ENCODE measurements around the gene FEN1.

FEN1 gene

GRCh38 chr11:61752925-61753521 is 39.7 kb upstream of the FEN1 start:
- no peak for DNase-seq (ENCODE audit: insufficient read length, low spot score)
- FAIRE-seq, result no peak
- TF ChIP-seq, protein P1, sequence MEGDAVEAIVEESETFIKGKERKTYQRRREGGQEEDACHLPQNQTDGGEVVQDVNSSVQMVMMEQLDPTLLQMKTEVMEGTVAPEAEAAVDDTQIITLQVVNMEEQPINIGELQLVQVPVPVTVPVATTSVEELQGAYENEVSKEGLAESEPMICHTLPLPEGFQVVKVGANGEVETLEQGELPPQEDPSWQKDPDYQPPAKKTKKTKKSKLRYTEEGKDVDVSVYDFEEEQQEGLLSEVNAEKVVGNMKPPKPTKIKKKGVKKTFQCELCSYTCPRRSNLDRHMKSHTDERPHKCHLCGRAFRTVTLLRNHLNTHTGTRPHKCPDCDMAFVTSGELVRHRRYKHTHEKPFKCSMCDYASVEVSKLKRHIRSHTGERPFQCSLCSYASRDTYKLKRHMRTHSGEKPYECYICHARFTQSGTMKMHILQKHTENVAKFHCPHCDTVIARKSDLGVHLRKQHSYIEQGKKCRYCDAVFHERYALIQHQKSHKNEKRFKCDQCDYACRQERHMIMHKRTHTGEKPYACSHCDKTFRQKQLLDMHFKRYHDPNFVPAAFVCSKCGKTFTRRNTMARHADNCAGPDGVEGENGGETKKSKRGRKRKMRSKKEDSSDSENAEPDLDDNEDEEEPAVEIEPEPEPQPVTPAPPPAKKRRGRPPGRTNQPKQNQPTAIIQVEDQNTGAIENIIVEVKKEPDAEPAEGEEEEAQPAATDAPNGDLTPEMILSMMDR (IDR thresholded peaks at IDR 0.05; ENCODE audit: insufficient read depth, missing control alignments), result no peak

- FAIRE-seq, result no peak
- DNase-seq (ENCODE audit: insufficient read length, low spot score), result no peak
- TF ChIP-seq, protein P1 (IDR thresholded peaks at IDR 0.05; ENCODE audit: insufficient read depth, missing control alignments), result no peak
Measured at GRCh38 chr11:61753672-61754071, 39.0 kb upstream of the FEN1 start.

DNA sequence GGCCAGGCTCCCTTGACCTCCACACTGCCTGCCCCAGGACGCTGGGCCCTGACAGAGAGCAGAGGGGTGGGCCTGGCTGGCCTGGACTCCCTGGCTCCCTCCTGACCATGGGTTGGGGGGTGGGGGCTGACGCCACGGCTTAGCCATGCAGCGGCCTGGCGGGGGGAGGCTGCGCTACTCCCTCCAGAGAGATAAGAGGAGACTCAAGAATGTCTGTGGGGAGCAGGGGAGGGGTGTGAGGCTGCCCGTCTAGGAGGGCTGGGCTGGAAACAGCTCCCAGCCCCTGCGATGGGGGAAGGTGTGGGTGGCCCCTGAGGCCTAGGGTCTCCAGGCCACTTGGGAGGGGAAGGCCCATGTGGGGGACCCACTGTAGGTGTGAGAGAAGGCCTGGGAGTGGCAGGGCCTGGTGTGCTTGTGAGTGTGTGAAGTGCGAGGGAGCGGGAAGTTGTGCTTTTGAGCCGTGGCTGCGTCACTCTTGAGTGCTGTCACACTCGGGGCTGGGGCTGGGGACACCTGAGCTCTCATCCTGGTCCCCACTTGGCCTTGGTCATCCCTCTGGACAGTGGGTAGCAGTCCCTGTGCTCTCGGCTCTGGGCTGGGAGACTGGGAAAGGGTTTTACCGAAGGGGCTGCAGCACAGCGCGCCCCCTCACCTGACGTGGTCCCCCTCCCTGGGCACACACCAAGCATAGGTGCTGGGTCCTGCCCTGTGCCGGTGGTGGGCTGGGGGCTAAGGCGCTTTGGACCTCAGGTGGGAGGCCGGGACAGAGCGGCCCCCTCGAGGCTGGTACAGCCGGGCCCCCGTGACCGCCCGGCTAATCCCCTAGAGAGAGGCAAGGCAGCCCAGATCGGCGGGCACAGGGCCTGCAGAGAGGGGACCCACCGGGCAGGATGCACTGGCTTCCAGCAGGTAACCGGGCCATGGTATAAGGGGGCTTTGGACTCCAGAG is 37.9 kb upstream of the FEN1 start:
- FAIRE-seq (no peak), DNase-seq (ENCODE audit: insufficient read length, low spot score) (no peak)
- TF ChIP-seq, protein P1 (IDR thresholded peaks at IDR 0.05; ENCODE audit: insufficient read depth, missing control alignments), result no peak

DNA sequence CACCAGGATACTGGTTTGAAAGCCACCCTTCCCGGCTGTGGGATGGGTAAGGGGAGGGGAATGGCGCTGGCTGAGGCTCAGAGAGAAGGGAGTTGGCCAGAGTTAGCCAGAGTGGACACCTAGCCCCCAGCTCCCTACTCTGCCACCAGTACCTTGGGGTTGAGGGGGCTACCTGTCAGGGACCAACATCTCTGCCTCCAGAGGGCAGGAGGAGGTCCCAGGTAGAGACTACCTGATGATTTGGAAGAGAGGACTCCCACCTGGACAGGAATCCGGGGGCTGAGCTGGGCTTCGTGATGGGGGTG is 36.6 kb upstream of the FEN1 start:
- no peak for FAIRE-seq
- TF ChIP-seq, protein P1 (IDR thresholded peaks at IDR 0.05; ENCODE audit: insufficient read depth, missing control alignments), result no peak

DNA sequence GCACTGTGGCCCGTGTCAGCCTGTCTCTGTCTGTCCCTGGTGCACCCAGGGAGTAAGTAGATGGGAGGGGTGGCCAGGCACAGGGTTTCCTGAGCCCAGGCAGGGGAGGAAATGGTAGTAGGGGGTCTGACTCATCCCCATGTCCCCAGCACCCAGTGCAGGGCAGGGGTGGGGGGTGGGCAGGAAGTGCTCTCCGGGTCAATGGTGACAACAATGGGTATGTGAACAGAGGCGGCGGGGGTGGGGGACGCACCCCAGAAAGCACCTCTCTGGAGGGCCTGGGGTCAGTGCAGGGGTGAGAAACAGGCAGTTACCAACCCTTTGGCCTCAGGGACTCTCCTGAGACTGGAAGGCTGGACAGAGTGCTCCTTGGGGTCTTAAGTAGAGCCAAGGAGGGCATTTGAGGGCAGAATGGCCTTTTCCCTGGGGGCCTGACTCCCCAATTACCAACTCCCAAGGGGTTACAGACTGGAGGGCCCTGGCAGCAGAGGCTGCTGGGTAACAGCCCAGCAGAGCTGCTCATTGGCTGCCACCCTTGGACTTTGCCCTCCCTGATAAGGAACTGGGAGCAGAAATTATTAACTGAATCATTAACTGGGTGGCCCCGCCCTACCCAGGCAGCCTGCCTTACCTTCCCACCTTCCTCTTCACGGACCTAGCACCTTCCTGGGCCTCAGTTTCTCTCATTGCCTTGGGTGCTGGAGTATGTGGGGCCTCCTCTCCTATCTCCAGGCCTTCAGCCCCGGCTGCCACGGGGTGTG is 36.1 kb upstream of the FEN1 start:
- FAIRE-seq (no peak), DNase-seq (ENCODE audit: insufficient read length, low spot score) (no peak)
- TF ChIP-seq, protein P1 (IDR thresholded peaks at IDR 0.05; ENCODE audit: insufficient read depth, missing control alignments), result no peak

More for the DNA sequence above, 36.6 kb upstream of the FEN1 start:
- no peak for DNase-seq (ENCODE audit: insufficient read length, low spot score)

DNA sequence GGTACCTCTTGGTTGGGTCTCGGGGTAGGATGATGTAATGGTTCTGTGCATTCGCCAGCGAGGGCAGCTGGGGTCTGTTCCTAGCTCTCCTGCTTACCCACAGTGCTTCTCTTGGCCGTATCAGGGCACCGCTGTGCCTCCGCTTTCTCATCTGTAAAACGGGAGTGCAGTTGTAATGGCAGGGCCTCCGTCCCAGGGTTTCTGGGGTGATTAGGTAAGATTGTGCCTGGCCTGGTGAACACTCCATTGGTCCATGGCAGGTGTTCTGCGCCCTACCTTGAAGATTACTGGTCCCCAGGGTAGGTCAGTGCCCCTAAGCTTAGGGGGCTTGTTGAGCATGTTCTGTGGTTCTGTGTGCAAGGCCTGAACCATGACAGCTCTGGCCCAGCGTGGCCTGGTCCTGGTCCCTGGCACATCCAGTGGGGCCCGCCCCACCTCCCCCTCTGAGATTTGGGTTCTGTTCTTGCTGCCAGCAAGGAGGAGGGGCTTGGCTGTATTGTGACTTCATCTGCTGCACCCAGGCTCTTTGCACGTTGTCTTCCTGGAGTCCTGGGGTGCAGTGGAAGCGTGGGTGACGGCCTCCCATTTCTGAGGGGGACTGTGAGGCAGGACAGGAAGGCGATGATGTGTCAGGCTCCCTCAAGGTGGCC is 35.4 kb upstream of the FEN1 start:
- DNase-seq (ENCODE audit: insufficient read length, low spot score) (no peak), FAIRE-seq (no peak)
- TF ChIP-seq, protein P1 (IDR thresholded peaks at IDR 0.05; ENCODE audit: insufficient read depth, missing control alignments), result no peak

Data from D721Med (cell line).